GM19023 (cell line): ENCODE data around the gene ZNF792.
"Not testable (repeated sequence)": the region's sequence is repeated elsewhere in the genome, so short reads cannot be mapped to it uniquely, and the experiment has no call there.

Experiments used
- ATAC-seq: cut with Tn5 transposase; IDR thresholded peaks from one replicate; pipeline ENCODE4 v1.9.1; 2021; ENCODE audit warnings: mild to moderate bottlenecking, moderate library complexity; ENCODE audit not compliant: unreplicated experiment

The ZNF792 gene

GRCh38 chr19:34998777-34999497 lies 34.9 kb upstream of the ZNF792 start:
- no peak for ATAC-seq

DNA sequence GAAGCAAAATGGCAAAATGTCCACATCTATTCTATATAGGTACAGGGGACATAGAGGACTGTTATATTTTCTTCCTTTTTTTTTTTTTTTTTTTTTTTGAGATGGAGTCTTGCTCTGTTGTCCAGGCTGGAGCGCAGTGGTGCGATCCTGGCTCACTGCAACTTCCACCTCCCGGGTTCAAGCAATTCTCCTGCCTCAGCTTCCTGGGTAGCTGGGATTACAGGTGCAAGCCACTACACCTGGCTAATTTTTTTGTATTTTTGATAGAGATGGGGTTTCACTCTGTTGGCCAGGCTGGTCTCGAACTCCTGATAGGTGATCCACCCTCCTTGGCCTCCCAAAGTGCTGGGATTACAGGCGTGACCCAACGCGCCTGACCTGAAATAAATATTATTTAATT lies 34.2 kb upstream of the ZNF792 start:
- ATAC-seq: not testable (repeated sequence)

GRCh38 chr19:34997071-34997617 lies 33.1 kb upstream of the ZNF792 start:
- no peak for ATAC-seq

DNA sequence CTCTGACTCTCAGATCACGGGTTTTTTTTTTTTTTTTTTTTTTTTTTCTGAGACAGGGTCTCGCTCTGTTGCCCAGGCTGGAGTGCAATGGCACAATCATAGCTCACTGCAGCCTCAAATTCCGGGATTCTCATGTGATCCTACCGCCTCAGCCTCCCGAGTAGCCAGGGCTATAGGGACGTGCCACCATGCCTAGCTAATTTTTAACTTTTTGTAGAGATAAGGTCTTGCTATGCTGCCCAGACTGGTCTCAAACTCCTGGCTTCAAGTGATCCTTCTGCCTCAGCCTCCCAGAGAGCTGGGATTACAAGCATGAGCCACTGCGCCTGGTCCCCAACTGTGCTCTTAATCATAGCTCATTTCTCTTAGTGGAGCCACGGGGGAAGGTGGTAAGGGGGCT lies 31.5 kb upstream of the ZNF792 start:
- no peak for ATAC-seq

DNA sequence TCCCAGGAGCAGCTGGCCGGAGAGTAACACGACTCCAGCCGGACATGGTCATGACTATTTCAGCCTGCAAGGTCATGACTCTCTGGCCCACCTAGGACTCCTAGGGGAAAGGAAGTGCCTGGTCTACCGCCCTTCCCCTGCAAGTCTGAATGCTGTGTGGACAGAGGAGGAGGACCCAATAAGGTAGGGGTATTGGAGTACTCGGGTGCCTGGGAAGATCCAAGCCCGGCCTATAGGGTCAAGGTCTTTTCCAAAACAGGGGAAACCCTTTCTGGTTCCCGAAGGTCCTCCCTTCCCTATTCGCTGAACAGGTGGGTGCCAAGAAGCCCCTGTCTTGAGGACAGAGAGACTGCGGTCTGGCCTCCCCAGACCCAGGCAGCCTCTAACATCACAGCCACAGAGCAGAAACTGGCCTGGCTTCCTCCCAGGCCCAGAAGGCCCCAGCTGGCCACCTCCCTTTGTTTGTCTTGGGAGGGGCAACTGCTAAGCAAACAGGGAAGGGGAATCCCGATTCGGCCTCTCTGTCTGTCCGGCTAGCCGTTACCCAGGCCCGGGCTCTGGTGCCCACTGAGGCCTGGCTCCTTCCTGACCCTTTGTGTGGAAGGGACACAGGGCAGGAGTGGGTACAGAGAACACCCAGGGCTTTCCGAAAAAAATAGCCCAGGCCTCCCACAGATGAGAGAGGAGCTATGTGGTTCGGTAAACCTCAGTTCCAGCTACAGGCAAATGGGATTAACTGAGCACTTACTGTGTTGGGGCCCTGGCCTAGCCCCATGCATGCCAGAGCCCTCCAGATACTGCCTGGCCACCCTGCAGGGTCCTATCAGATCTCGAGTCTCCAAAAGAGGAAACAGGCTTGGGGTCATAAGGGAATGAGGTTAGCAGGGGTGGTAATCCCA lies 30.9 kb upstream of the ZNF792 start:
- no peak for ATAC-seq

GRCh38 chr19:34994286-34994642 lies 30.2 kb upstream of the ZNF792 start:
- ATAC-seq: no peak

GRCh38 chr19:34992582-34992981 lies 28.6 kb upstream of the ZNF792 start:
- not testable (repeated sequence) for ATAC-seq

DNA sequence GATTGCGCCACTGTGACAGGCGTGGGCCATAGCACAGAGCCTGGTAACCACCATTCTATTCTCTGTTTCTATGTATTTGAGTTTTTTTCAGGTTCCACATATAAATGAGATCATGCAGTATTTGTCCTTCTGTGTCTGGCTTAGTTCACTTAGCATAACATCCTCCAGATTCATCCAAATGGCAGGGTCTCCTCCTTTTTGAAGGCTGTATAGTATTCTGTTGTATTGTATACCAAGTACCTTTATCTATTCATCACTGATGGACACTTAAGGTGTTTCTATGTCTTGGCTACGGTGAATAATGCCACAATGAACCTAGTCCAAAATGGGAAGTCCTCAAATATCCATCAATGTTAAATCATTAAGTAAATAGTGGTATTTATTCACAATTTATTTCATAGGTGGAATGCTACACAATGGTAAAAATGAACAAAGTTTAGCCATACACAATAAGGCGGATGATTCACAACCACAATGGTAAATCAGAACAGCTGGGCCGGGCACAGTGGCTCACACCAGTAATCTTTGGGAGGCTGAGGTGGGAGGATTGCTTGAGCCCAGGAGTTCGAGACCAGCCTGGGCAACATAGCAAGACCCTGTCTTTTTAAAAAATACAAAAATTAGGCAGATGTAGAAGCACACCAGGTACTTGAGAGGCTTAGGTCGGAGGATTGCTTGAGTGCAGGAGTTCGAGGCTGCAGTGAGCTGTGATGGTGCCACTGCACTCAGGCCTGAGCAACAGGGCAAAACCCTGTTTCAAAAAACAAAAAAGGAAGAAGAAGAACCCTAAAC lies 27.7 kb upstream of the ZNF792 start:
- no peak for ATAC-seq

DNA sequence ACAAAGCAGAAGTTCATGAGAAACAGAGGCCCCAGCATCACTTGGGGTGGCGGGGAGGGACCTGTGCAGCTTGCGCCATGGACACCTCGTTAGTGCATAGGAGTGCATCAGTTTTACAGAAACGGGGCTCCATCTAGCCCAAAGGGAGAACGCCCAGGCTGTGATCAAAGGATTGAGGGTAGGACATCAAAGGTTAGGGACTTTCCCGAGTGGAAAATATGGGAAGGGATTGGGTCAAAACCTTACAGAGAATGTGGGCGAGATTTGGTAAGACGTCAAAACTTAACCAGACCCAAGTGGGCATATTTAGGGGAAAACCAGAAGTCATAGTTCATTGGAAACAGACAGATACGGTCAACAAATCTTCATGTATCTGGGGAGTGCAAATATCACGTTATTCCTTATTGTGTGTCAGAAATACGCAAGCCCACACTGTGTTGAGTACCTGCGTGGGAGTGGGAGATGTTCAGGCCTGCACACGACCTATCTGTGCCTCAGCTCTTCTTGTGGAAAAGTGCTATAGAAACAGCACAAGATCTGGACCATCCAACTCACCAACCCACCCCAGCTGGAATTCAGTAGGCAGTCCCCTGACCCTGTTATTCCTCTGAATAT lies 26.7 kb upstream of the ZNF792 start:
- ATAC-seq: no peak

DNA sequence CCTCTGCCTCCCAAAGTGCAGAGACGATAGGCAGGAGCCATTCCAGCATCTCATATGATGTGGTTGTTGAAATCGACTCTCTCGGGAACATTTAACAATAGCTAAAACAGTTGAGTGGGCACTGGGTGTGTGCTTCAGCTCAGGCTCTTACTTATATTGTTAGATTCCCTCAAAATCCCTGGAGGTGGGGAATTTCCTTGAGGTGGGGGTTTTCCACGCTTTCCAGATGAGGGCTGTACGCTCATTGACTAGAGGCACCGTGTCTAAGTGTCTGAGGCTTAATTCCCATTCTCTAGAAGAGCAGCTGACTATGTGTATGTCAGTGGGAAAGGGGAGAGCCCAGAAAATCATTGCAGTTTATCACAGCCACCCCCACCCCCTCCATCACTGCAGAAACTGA lies 25.3 kb upstream of the ZNF792 start:
- ATAC-seq: no peak

DNA sequence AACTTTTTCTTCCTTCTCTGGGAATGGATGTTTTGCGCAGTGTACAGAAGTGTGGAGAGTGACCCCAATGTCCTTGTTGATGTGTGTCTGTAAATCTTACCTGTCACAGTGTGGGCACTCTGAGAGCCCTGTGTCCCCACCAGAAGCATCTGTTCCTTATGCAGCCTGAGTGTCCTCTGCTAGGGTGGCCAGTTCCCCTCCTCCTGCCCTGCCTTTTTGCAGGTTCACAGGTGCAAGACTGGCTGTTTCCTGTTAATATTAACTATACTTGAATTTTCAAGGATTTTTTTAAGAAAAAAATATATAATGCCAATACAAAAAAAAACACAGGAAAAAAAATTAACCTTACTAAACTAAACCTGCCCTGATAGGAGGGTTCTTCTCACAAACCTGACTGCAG lies 24.1 kb upstream of the ZNF792 start:
- no peak for ATAC-seq

DNA sequence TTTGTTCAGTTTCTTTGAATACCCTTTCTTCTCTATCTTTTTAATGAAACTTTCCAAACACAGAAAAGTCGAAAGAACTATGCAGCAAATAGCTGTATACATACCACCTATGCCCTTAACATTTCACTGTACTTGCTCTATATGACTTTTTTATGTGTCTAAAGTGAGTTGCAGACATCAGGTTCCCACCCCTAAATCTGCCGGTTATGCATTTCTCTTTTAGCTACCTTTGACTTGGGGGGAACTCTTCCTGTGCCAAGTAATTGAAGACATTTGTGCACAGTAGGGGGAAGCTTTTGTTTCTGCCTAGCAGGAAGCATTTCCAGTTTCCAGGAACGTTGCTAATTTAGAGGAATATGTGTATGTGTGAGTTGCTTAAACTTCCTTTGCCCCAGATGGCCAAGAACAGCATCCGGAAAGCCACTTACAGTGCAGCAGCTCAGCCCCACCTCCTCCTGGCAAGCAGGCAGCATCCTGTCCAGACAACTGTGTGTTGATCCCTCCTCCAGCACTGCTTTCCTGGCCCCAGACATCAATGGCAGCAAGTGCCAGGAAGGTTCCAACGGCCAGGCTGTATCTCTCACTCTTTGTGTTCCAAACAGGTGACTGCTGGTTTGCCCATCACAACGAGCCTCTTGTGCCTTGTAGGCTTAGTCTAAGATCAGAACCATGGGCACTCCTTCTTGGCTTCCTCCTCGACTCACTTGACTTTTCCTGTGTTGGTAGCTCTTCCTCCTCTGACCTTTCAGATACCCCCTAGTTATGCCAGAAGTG lies 21.4 kb upstream of the ZNF792 start:
- ATAC-seq: no peak

DNA sequence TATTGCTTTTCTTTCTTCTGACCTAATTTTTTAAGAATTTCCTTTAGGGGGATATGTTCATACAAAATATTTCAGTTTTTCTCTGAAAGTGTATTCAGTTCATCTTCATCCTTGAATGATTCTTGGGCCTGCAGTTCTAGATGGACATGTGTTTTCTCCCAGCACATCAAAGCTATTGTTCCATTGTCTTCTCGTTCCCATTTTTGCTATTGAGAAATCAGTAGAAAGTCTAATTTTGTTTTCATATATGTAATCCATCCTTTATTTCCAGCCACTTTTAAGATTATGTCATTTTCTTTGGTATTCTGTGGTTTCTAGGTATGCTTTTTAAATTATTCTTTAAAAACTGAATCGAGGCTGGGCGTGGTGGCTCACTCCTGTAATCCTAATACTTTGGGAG lies 20.3 kb upstream of the ZNF792 start:
- ATAC-seq: no peak

GRCh38 chr19:34983786-34984185 lies 19.8 kb upstream of the ZNF792 start:
- no peak for ATAC-seq

DNA sequence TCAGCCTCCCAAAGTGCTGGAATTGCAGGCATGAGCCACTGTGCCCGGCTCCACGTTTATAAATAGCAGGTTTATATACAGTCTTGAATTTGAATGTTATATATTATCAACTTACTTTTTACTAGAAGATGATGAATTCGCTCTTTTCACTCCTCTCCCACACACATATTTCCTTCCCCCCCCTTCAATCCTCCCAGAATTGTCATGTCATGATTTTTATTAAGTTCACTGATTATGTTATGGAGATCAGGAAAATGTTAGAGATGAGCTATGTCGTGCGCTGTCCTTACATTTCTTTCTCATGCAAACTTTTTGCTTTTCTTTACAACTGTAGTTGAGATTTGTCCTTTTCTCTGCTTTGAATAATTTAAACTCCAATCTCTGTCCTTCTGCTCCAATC lies 18.2 kb upstream of the ZNF792 start:
- ATAC-seq: no peak

GRCh38 chr19:34979819-34980640 lies 16.0 kb upstream of the ZNF792 start:
- no peak for ATAC-seq

DNA sequence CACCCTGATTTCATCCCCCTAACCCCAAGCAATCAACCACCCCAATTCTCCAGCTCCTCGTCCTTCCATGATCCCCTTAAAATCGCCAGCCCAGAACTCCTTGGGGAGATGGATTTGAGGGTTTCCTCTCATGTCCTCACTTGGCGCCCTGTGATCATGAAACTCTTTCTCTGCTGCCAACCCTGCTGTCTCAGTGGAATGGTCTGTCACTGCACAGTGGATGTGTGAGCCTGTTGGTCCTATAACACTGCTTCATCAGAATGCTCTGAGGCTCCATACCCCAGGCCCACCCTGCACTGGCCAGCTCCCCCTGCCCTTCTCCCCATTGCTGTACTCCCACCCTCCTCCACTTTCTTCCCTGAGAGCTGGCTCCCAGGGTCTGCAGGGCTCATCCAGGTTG lies 12.6 kb upstream of the ZNF792 start:
- no peak for ATAC-seq

- no peak for ATAC-seq
Measured at GRCh38 chr19:34975056-34975455, 11.0 kb upstream of the ZNF792 start.

DNA sequence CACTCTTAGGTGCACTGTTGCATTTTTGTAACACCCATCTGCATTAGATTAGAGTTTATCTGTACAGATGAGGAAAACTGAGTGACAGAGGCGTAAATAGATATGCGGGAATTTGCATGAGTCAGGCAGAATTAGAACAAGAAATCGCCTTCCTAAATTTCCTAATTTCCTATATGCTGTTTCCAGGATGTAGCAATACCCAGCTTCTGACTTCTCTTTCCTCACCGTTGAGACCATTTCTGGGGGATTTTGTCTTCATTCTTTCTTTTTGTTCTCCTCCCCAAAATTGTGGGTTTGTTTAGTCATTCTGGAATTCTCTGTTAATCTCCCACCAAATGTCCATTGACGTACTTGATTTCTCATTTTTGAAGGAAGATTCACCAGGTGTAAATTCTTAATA lies 10.6 kb upstream of the ZNF792 start:
- ATAC-seq: no peak
